HG03045 (cell line): Measurements from ENCODE around the gene CENPT.
A peak's percentile ranks its signal among the peaks of the same experiment; 100 is the strongest.
"Not testable (repeated sequence)": the region's sequence is repeated elsewhere in the genome, so short reads cannot be mapped to it uniquely, and the experiment has no call there.

ENCODE experiments used
- ATAC-seq: cut with Tn5 transposase; IDR thresholded peaks from one replicate; pipeline ENCODE4 v1.9.1; 2021; ENCODE audit warnings: mild to moderate bottlenecking, moderate library complexity; ENCODE audit not compliant: unreplicated experiment

The CENPT gene

DNA sequence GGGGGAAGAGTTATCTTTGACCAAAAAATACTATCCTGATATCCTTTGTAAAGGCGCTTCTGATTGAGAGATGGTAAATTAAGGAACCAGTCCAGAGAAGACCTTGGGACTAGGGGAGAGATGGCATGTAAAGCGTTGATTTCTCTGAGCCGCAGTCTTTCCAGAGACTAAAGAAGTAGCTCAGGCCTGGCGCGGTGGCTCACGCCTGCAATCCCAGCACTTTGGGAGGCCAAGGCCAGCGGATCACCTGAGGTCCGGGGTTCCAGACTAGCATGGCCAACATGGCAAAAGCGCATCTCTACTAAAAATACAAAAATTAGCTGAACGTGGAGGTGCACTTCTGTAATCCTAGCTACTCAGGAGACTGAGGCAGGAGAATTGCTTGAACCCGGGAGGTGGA, 625 bp upstream of the CENPT start:
- no peak for ATAC-seq

- peak; percentile 60 for ATAC-seq
Measured at GRCh38 chr16:67846320-67847063, 1.0 kb downstream of the CENPT start, which contains the start of gene NUTF2. Gene NUTF2 (plus strand): TSS chr16:67846933. CDS start chr16:67865131, 18,198 bp downstream.

- ATAC-seq, result no peak
Measured at GRCh38 chr16:67846063-67846319, 1.5 kb downstream of the CENPT start.

DNA sequence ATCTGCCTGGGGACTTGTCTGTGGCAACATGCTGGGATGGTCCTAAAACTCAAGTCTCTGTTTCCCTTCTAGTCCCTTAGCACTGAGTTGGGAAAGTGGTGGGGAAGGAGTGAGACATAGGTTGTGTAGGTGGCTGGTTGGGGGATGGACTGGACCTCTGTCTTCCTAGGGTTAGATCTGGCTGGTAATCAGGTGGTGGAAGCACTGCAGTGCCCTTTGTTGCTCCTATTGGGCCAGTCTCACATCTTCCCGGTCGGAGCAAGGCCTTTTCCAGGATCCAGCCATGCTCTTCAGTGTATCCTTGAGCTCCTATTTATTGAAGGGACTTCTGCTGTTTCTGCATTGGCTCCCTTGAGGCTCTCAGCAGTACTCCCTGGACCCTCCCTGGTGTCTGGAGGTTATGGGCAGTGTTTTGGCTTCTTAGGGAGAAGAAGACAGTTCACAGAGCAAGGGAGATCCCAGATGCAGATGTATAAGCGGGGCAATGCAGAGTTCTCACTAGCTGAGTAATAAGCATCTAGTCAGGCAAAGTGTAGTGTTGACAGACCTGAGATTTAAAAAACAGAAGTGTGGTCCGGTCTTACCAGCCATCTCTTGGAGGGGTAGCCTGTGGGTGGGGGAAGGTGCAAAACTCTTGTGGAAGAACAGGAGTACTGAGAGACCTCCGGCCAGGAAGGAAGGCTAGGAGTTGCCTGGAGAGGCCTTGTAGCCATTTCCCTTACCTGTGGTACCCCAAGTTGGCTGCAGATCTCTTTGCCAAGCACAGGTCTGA, 2.0 kb downstream of the CENPT start:
- ATAC-seq, result no peak

GRCh38 chr16:67844497-67844896, 3.0 kb downstream of the CENPT start:
- ATAC-seq, result no peak

GRCh38 chr16:67843343-67843765, 4.1 kb downstream of the CENPT start:
- no peak for ATAC-seq

GRCh38 chr16:67842509-67843342, 4.8 kb downstream of the CENPT start:
- peak; percentile 10 for ATAC-seq

DNA sequence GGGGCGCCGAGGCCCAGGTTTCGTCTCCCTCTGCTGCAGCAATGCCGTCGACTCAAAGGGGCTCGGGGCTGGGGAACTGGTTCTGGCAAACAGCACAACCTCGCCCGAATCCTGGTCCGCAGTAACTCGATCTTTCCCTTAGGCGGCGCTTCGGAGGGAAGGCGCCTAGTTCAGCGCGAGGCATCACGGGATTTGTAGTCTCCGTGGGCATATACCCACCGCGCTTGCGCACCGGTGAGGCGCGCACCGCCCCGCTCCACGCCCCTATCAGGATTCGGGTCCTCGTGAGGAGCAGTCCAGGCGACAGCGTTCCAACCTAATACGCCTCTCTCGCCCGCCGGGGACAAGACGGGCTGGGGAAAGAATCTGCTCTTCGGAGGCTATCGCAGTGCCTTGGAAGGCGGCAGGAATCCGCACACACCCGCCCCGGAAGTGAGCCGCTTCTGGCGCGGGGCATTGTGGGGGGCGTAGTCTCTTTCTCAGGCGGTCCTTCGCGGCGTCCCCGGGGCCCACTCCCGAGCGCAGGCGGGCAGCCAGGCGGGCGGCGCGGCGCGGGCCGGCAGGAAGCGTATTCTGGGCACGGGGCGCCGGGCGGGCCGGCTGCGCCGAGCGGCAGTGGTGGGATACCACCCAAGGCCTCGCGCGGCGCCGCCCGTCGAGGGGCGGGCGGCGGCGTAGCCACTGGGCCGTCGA, 5.5 kb downstream of the CENPT start, which contains the start of gene THAP11:
TSS of gene THAP11 (plus strand) at position 505 of the 693 bp plus-strand sequence. CDS start 235 bp downstream, outside the sequence.
- ATAC-seq, result peak; percentile 43

- ATAC-seq, result no peak
Measured at GRCh38 chr16:67841198-67841815, 6.2 kb downstream of the CENPT start.

DNA sequence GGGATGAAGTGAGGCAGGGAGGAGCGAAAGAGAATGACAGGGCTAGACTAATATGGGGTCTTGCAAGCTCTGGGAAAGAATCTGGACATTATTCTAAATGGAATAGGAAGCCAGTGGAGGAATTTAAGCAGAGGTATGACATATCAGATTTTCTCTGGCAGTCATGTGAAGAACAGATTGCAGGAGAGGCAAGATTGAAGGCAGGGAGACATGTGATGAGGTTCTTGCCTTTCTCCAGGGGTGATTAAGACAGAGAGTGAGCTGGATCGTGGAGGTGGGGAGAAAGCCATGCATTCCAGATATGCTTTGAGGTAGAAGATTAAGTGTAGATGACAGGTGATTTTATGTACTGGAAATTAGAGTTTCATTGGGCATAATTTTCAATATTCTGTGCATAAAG, 9.7 kb downstream of the CENPT start:
- ATAC-seq, result no peak

DNA sequence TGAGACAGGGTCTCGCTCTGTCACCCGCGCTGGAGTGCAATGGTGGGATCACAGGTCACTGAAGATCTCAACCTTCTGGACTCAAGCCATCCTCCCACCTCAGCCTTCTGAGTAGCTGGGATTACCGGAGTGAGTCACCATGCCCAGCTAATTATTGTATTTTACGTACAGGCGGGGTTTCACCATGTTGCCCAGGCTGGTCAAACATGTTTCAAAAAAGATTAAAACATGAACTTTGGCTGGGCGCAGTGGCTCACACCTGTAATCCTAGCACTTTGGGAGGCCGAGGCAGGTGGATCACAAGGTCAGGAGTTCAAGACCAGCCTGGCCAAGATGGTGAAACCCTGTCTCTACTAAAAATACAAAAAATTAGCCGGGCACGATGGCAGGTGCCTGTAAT, 10.3 kb downstream of the CENPT start:
- ATAC-seq, result not testable (repeated sequence)

DNA sequence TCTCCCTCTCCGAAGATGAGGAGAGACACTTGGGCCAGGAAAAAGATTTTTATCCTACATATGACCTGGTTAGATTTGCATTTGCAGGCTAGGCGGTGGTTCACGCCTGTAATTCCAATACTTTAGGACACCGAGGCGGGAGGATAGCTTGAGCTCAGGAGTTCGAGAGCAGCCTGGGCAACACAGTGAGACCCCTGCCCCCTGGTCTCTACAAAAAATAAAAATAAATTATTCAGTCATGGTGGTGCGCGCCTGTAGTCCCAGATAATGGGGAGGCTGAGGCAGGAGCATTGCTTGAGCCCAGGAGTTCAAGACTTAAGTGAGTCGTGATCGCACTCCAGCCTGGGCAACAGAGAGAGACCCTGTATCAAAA, 13.3 kb downstream of the CENPT start:
- no peak for ATAC-seq

DNA sequence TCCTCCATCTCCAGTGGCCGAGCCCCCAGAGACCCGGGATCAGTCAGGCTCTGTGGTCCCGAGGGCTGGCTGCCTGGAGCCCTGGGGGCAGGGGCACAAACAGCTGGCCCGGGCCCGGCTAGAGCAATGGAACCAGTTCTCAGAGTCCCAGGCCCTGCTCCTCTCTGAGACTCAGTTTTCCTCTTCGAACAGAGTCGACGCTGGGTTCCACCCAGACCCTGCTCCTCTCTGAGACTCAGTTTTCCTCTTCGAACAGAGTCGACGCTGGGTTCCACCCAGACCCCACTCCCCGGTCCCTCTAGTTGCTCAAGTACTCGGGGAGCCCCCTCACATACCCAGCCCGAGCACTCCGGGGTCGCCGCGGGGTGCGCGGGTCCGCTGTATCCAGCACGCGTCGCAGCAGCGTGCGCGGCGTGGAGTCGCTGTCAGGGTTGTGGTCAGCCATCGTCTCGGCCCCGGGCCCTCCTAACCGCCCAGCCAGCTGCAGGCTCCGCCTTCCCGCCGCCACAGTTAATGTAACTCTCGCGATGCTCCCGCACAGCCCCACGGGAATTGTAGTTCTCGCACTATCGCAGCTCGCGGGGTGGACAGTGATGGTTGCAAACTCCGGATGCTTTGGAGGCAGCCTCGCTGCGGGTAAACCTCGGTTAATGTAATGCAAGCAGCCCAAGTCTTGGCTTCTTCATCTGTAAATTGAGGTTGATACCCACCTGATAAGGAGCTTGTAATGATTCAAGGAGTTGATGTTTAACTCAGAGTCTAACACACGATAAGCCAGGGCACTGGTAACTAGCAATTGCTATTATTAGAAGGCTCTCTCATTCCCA, 13.9 kb downstream of the CENPT start:
- ATAC-seq, result peak; percentile 89

- no peak for ATAC-seq
Measured at GRCh38 chr16:67833030-67833414, 14.5 kb downstream of the CENPT start.

DNA sequence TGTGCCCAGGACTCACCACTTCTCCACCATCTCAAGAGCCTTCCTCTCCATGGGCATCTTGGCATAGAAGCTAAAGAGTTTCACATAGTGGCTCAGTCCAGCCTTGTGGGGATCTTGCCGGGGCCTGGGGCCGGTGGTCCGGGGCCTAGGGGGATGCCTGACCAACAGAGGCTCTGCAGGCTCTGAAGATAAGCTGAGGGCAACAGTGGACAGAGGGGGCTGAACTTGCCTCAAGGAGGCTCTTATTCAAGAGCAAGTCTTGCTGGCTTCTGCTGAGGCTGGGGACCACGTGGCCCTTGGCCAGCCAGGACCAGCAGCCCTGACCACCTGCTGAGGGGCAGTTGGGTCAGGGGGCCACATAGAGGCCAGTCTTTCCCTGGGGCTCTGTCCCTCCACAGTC, 18.8 kb downstream of the CENPT start:
- no peak for ATAC-seq

GRCh38 chr16:67825906-67826305, 21.6 kb downstream of the CENPT start:
- ATAC-seq, result no peak

DNA sequence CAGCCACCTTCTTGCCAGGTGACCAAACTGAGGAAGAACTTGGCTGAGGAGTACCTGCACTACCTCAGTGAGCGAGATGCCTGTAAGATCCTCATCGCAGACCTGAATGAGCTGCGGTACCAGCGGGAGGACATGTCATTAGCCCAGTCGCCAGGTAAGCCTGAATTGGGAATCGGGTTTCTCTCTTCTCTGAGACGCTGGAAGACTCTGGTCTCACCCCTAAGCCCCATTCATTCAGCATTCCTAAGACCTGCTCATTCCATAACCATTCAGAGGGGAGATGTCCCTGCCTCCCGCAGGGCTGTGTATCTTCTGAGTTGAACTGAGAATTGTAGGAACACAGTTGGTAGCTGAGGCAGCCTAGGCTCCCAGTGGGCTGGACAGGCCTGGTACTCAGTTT, 22.4 kb downstream of the CENPT start:
- no peak for ATAC-seq

GRCh38 chr16:67822511-67822910, 25.0 kb downstream of the CENPT start:
- ATAC-seq, result no peak

DNA sequence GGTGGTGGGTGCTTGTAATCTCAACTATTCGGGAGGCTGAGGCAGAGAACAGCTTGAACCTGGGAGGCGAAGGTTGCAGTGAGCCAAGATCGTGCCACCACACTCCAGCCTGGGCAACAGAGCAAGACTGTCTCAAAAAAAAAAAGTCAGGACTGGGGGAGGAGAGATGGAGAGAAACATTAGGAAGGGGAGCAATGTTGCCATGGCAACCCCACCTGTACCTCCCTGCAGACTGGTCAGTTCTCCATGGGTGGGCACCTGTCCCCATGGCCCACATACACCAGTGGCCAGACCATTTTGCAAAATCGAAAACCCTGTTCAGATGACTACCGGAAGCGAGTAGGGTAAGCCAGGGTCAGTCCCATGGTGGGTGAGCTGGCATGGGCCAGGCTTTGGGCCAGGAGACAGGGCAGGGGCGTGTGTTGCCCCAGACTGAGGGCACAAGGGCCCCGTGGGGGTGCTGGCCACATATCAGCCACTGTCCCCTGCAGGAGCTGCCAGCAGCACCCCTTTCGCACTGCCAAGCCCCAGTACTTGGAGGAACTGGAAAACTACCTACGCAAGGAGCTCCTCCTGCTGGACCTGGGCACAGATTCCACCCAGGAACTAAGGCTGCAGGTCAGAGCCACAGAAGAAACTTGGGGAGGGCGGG, 26.8 kb downstream of the CENPT start:
- ATAC-seq, result no peak
